HS-5 (cell line): Measurements from ENCODE around the gene RGPD3.

Source experiments
- DNase-seq: peaks from one replicate; pipeline ENCODE4 v3.0.0-alpha.2; 2012; ENCODE audit warnings: low read depth

The RGPD3 gene

GRCh38 chr2:106342831-106343251 is 125.4 kb downstream of the RGPD3 start:
- DNase-seq: no peak

- DNase-seq: no peak
Observed at GRCh38 chr2:106341666-106342065, 126.5 kb downstream of the RGPD3 start.
